WTC11 (cell line): ENCODE data around the gene SETD1B. TPM values are rescaled to one million over a fixed set of nuclear protein-coding genes. Genes with fewer than 3 reads are reported as not detected.

Experiments
- ATAC-seq: fragments of 200-7000 bp; cut with Tn5 transposase; 2 replicates; pipeline ENCODE4 v1.10.0; 2021; ENCODE audit warnings: mild to moderate bottlenecking, moderate library complexity
- CTCF ChIA-PET: fragments of 300-600 bp; sonication (Branson Sonifier 250); formaldehyde crosslinking; loops from one replicate; lab custom pipeline; 2021; ENCODE audit warnings: antibody characterized with exemption; lab: Charles Lee
- POLR2A ChIA-PET: fragments of 350-600 bp; sonication (Branson Sonifier 250); formaldehyde crosslinking; loops from one replicate; lab custom pipeline; 2021; ENCODE audit warnings: antibody characterized with exemption; lab: Charles Lee
- DNase-seq: peaks from one replicate; pipeline ENCODE4 v3.0.0; 2021; ENCODE audit warnings: low spot score
- H3K27ac Mint-ChIP-seq: 2 replicates; pipeline ENCODE4 v1.8.0; 2021; ENCODE audit warnings: mixed read lengths
- H3K27me3 Mint-ChIP-seq: 2 replicates; pipeline ENCODE4 v1.8.0; 2021; ENCODE audit warnings: low read depth, mild to moderate bottlenecking, moderate library complexity, mixed read lengths
- H3K36me3 Mint-ChIP-seq: 2 replicates; pipeline ENCODE4 v1.8.0; 2021; ENCODE audit warnings: mixed read lengths
- H3K4me1 Mint-ChIP-seq: 2 replicates; pipeline ENCODE4 v1.8.0; 2022; ENCODE audit warnings: mixed read lengths
- H3K4me3 Mint-ChIP-seq: 2 replicates; pipeline ENCODE4 v1.8.0; 2021; ENCODE audit warnings: mild to moderate bottlenecking, moderate library complexity, mixed read lengths
- H3K9me3 Mint-ChIP-seq: 2 replicates; pipeline ENCODE4 v1.8.0; 2021; ENCODE audit warnings: mixed read lengths
- ATF6 ChIP-seq: sonication (generic); formaldehyde crosslinking; IDR thresholded peaks from 2 replicates; pipeline ENCODE4 v1.8.1; 2023; ENCODE audit warnings: mild to moderate bottlenecking, missing genetic modification reagents
- CBFB ChIP-seq: sonication (generic); formaldehyde crosslinking; IDR thresholded peaks from 2 replicates; pipeline ENCODE4 v1.8.1; 2022; ENCODE audit warnings: mild to moderate bottlenecking, low read depth, missing genetic modification reagents
- E2F1 ChIP-seq: sonication (generic); formaldehyde crosslinking; IDR thresholded peaks from 2 replicates; pipeline ENCODE4 v1.8.0; 2022; ENCODE audit warnings: mild to moderate bottlenecking, missing genetic modification reagents
- E2F5 ChIP-seq: sonication (generic); formaldehyde crosslinking; IDR thresholded peaks from 2 replicates; pipeline ENCODE4 v1.8.1; 2022; ENCODE audit warnings: mild to moderate bottlenecking, moderate library complexity, missing genetic modification reagents
- EMX1 ChIP-seq: fragments of 250-450 bp; sonication (Bioruptor Pico); IDR thresholded peaks from 2 replicates; pipeline ENCODE4 v1.8.0; 2021; ENCODE audit warnings: mild to moderate bottlenecking
- FOXK1 ChIP-seq: sonication (generic); formaldehyde crosslinking; IDR thresholded peaks from 2 replicates; pipeline ENCODE4 v1.8.0; 2022; ENCODE audit warnings: mild to moderate bottlenecking, moderate library complexity, missing genetic modification reagents
- FOXP1 ChIP-seq: sonication (generic); formaldehyde crosslinking; IDR thresholded peaks from 2 replicates; pipeline ENCODE4 v1.8.0; 2022; ENCODE audit warnings: missing genetic modification reagents, mild to moderate bottlenecking, moderate library complexity, borderline replicate concordance
- GRHL2 ChIP-seq: fragments of 250-450 bp; sonication (Bioruptor Pico); IDR thresholded peaks from 2 replicates; pipeline ENCODE4 v1.8.0; 2022; ENCODE audit warnings: mild to moderate bottlenecking, moderate library complexity; ENCODE audit not compliant: insufficient replicate concordance, severe bottlenecking
- JUN ChIP-seq: sonication (generic); formaldehyde crosslinking; IDR thresholded peaks from 2 replicates; pipeline ENCODE4 v1.8.0; 2023; ENCODE audit warnings: mild to moderate bottlenecking, missing genetic modification reagents
- NR2C2 ChIP-seq: sonication (generic); formaldehyde crosslinking; IDR thresholded peaks from 2 replicates; pipeline ENCODE4 v1.8.0; 2022; ENCODE audit warnings: mild to moderate bottlenecking, missing genetic modification reagents
- STAT6 ChIP-seq: sonication (generic); formaldehyde crosslinking; conservative IDR thresholded peaks from 2 replicates; pipeline ENCODE4 v1.8.1; 2023; ENCODE audit warnings: mild to moderate bottlenecking, low read depth, missing genetic modification reagents, moderate library complexity
- ZNF423 ChIP-seq: fragments of 250-450 bp; sonication (Bioruptor Pico); IDR thresholded peaks from 2 replicates; pipeline ENCODE4 v2.1.2; 2022; ENCODE audit warnings: mild to moderate bottlenecking, moderate library complexity
- ZNF532 ChIP-seq: fragments of 250-450 bp; sonication (Bioruptor Pico); IDR thresholded peaks from 2 replicates; pipeline ENCODE4 v1.9.0; 2021; ENCODE audit warnings: mild to moderate bottlenecking, borderline replicate concordance
- total RNA-seq: library from RNA; stranded (reverse); gene quantifications from 3 replicates; pipeline ENCODE4 v1.2.3, GENCODE V29; 2021

SETD1B gene
- total RNA-seq, 1 experiment from 2014 or later: 19.5 TPM

- TF ChIP-seq E2F5 (CRISPR knock-in tag): no peak
- TF ChIP-seq JUN (CRISPR knock-in tag): no peak
- TF ChIP-seq GRHL2 (CRISPR knock-in tag): no peak
- no peak for TF ChIP-seq ATF6 (CRISPR knock-in tag)
Measured at GRCh38 chr12:121792607-121793439, 11.0 kb upstream of the SETD1B start (continued).

GRCh38 chr12:121793440-121793837 is 10.4 kb upstream of the SETD1B start, which contains the start of gene RHOF:
TSS of gene RHOF (minus strand) at chr12:121793688. CDS start at chr12:121793633, 55 bp downstream.
- peaks cover 7% of the 10 kb centered on the region for H3K36me3 Mint-ChIP-seq
- H3K27me3 Mint-ChIP-seq: no peaks in the 10 kb centered on the region; the same call in 1 of the 2 replicates
- peak; percentile 69 for DNase-seq
- POLR2A ChIA-PET: interaction anchor here (0.6 to 11.7 kb wide), 7 partner anchors 9 to 216 kb away, joined by 4 to 161 read pairs (median 7); partner anchors contain the start of genes PSMD9, SETD1B and TMEM120B
- CTCF ChIA-PET: interaction anchor here (0.6 to 12.5 kb wide), 41 partner anchors 14 to 1445 kb away, joined by 3 to 532 read pairs (median 7); partner anchors contain the start of genes B3GNT4, CFAP251, PSMD9 and RNF34
- H3K27ac Mint-ChIP-seq: peak within 1 kb of the TSS; percentile 90
- H3K4me3 Mint-ChIP-seq: peak within 1 kb of the TSS; percentile 71
- H3K9me3 Mint-ChIP-seq: no peaks in the 10 kb centered on the region
- no peak for TF ChIP-seq ZNF423
- 0 out of 2 replicates have a peak, but pooled peaks have one; percentile 10 for TF ChIP-seq E2F1 (CRISPR knock-in tag)
- peaks cover 43% of the 10 kb centered on the region for H3K4me1 Mint-ChIP-seq
- peak; percentile 12 for ATAC-seq

- no peaks in the 10 kb centered on the region for H3K9me3 Mint-ChIP-seq
- peaks cover 10% of the 10 kb centered on the region for H3K36me3 Mint-ChIP-seq
- DNase-seq (peak; percentile 95), ATAC-seq (peak; percentile 60)
- H3K27me3 Mint-ChIP-seq: no peaks in the 10 kb centered on the region; the same call in 1 of the 2 replicates
- ChIA-PET CTCF (interaction anchor here (0.6 to 12.5 kb wide), 87 partner anchors 13 to 1737 kb away, joined by 3 to 532 read pairs (median 5); partner anchors contain the start of genes B3GNT4, BCL7A, CFAP251 and HPD), POLR2A (interaction anchor here (0.6 to 11.7 kb wide), 9 partner anchors 9 to 359 kb away, joined by 3 to 161 read pairs (median 6); partner anchors contain the start of genes PSMD9, SETD1B and TMEM120B)
- peak overlapping the region; percentile 71 for H3K4me3 Mint-ChIP-seq
- H3K4me1 Mint-ChIP-seq: peaks cover 49% of the 10 kb centered on the region
- H3K27ac Mint-ChIP-seq: peak overlapping the region; percentile 90
- TF ChIP-seq STAT6 (CRISPR knock-in tag): no peak
- TF ChIP-seq ATF6 (CRISPR knock-in tag): no peak
- no peak; the same call in 1 of the 2 replicates for TF ChIP-seq FOXK1 (CRISPR knock-in tag)
- peak; percentile 61; the same call in 1 of the 2 replicates for TF ChIP-seq EMX1 (CRISPR knock-in tag)
- no peak for TF ChIP-seq ZNF532 (CRISPR knock-in tag)
- TF ChIP-seq CBFB (CRISPR knock-in tag): no peak
- TF ChIP-seq NR2C2 (CRISPR knock-in tag): no peak; the same call in 1 of the 2 replicates
- peak; percentile 69; the same call in 1 of the 2 replicates for TF ChIP-seq E2F5 (CRISPR knock-in tag)
- peak; percentile 96 for TF ChIP-seq FOXP1 (CRISPR knock-in tag)
Measured at GRCh38 chr12:121793838-121794533, 9.8 kb upstream of the SETD1B start.
